Thyroid gland (tissue), 4 donors: ENCODE measurements around the gene COG1. TPM values are rescaled to one million over a fixed set of nuclear protein-coding genes. Genes with fewer than 3 reads are reported as not detected.

Source experiments
- DNase-seq, 2 donors: peaks; one replicate each; pipeline ENCODE4 v3.0.0-alpha.2; 2019
- H3K27ac ChIP-seq, 3 donors: fragments of 200-600 bp; sonication (generic); 1 replicate in 2 of 3; 2 replicates in 1 of 3; pipeline ENCODE4 v1.5.1; 2016 to 2019; ENCODE audit warnings: mild to moderate bottlenecking in 1 of 3, moderate library complexity in 1 of 3
- H3K27me3 ChIP-seq: fragments of 200-600 bp; sonication (generic); one replicate; pipeline ENCODE4 v1.5.1; 2019
- H3K36me3 ChIP-seq, 2 donors: fragments of 200-600 bp; sonication (generic); one replicate each; pipeline ENCODE4 v1.5.1; 2016 to 2019
- H3K4me1 ChIP-seq, 2 donors: fragments of 200-600 bp; sonication (generic); one replicate each; pipeline ENCODE4 v1.5.1; 2017 to 2019
- H3K4me3 ChIP-seq, 3 donors: fragments of 200-600 bp; sonication (generic); replicated peaks in 1 of 3; 1 replicate in 2 of 3; 2 replicates in 1 of 3; pipeline ENCODE4 v1.5.1; 2016; ENCODE audit warnings: mild to moderate bottlenecking in 1 of 3
- H3K9me3 ChIP-seq: fragments of 200-600 bp; sonication (generic); one replicate; pipeline ENCODE4 v1.5.1; 2017
- CTCF ChIP-seq, 6 experiments: fragments of 200-600 bp in 3 of 6; fragments of 450-650 bp in 3 of 6; sonication (generic) in 3 of 6; IDR thresholded peaks; one replicate each; pipeline ENCODE4 v1.5.1; 2016 to 2019; ENCODE audit warnings: antibody characterized with exemption in 6 of 6, mild to moderate bottlenecking in 2 of 6, inconsistent platforms in 1 of 6, moderate library complexity in 1 of 6
- POLR2A ChIP-seq, 2 donors: fragments of 450-650 bp; IDR thresholded peaks; one replicate each; pipeline ENCODE4 v1.6.1; 2017; ENCODE audit warnings: antibody characterized with exemption in 2 of 2, mild to moderate bottlenecking in 2 of 2, moderate library complexity in 1 of 2
- WGBS, 2 donors: methylation state at CpG; one replicate each; pipeline ENCODE4 v1.1.5; 2017; 5-methylcytosine and 5-hydroxymethylcytosine counted together
- intact Hi-C: fragments of 100-400 bp; cut with DNase I; formaldehyde crosslinking; loops from one replicate; pipeline ENCODE4 v1.15.1; 2023
- total RNA-seq, 4 donors: library from RNA; depleted of rRNA; stranded (reverse); fragments of >200 nt; gene quantifications; one replicate each; pipeline ENCODE4 v1.2.3, GENCODE V29; 2016

The COG1 gene
- total RNA-seq, 4 donors from 2014 or later: 31.9 to 42.9 (median 37.2) TPM

- WGBS, 2 donors: 92 to 93% methylated on average over 16 of the region's 16 CpGs
- Histone ChIP-seq H3K4me3 (no peak overlapping the region), H3K4me1 (peaks cover 0 to 5% of the 10 kb centered on the region in 2 donors), H3K36me3 (peaks cover 40 to 52% of the 10 kb centered on the region in 2 donors), H3K9me3 (no peaks in the 10 kb centered on the region), H3K27me3 (no peaks in the 10 kb centered on the region), H3K27ac (no peak overlapping the region)
- intact Hi-C loops: no loop called here
- no peak for TF ChIP-seq POLR2A (IDR thresholded peaks at IDR 0.05)
- TF ChIP-seq CTCF (IDR thresholded peaks at IDR 0.05): no peak
- no peak for DNase-seq
Measured at GRCh38 chr17:73208139-73208827, 15.4 kb downstream of the COG1 start.

- Histone ChIP-seq H3K4me1 (peaks cover 0 to 5% of the 10 kb centered on the region in 2 donors), H3K9me3 (no peaks in the 10 kb centered on the region), H3K4me3 (no peak overlapping the region), H3K36me3 (peaks cover 32 to 42% of the 10 kb centered on the region in 2 donors), H3K27ac (no peak overlapping the region), H3K27me3 (no peaks in the 10 kb centered on the region)
- intact Hi-C loops: no loop called here
- 95 to 97% methylated on average over 13 of the region's 13 CpGs for WGBS, 2 donors
- DNase-seq: no peak
- TF ChIP-seq POLR2A (IDR thresholded peaks at IDR 0.05): no peak
- no peak for TF ChIP-seq CTCF (IDR thresholded peaks at IDR 0.05)
Measured at GRCh38 chr17:73209436-73209835, 16.6 kb downstream of the COG1 start.

GRCh38 chr17:73210002-73210678 lies 17.3 kb downstream of the COG1 start:
- Histone ChIP-seq H3K27ac (no peak overlapping the region), H3K4me1 (peaks cover 0 to 5% of the 10 kb centered on the region in 2 donors), H3K4me3 (no peak overlapping the region), H3K27me3 (no peaks in the 10 kb centered on the region), H3K9me3 (no peaks in the 10 kb centered on the region), H3K36me3 (peaks cover 28 to 35% of the 10 kb centered on the region in 2 donors)
- 84 to 85% methylated on average over 8 of the region's 8 CpGs for WGBS, 2 donors
- DNase-seq: no peak
- intact Hi-C loops: no loop called here
- peak in 3 of 6 experiments; percentile 8 to 15 (median 15) for TF ChIP-seq CTCF (IDR thresholded peaks at IDR 0.05)
- TF ChIP-seq POLR2A (IDR thresholded peaks at IDR 0.05): no peak

GRCh38 chr17:73211745-73212144 lies 18.9 kb downstream of the COG1 start:
- intact Hi-C loops: no loop called here
- WGBS, 2 donors: 66 to 69% methylated on average over 13 of the region's 13 CpGs

More at GRCh38 chr17:73211745-73212144, 18.9 kb downstream of the COG1 start:
- Histone ChIP-seq H3K4me1 (peaks cover 0 to under 1% of the 10 kb centered on the region in 2 donors), H3K27ac (no peak overlapping the region), H3K36me3 (peaks cover 19 to 20% of the 10 kb centered on the region in 2 donors), H3K27me3 (no peaks in the 10 kb centered on the region), H3K9me3 (no peaks in the 10 kb centered on the region), H3K4me3 (no peak overlapping the region)
- DNase-seq: no peak
- no peak for TF ChIP-seq CTCF (IDR thresholded peaks at IDR 0.05)
- no peak for TF ChIP-seq POLR2A (IDR thresholded peaks at IDR 0.05)
